ENCODE results near the gene IDE. TPM values are rescaled to one million over a fixed set of nuclear protein-coding genes. Genes with fewer than 3 reads are reported as not detected.
A peak's percentile ranks its signal among the peaks of the same experiment; 100 is the strongest.

Gene IDE
- total and polyA plus RNA-seq, 2 of the 13 experiments (the other 11 are each of a cell fraction or from before 2014, with no cell fraction given), result 16.1 to 52.1 TPM

GRCh38 chr10:92517034-92517655, 56.7 kb downstream of the IDE start:
- Histone ChIP-seq H3K79me2 (ENCODE audit: insufficient read depth, low read length) (no peaks in the 10 kb centered on the region), H3K36me3 (replicated peaks in 1 of 2; ENCODE audit: control insufficient read depth in 1 of 2, insufficient read depth in 2 of 2, low read length in 2 of 2) (peaks cover 0 to 11% of the 10 kb centered on the region in 2 experiments; a peak in 2 of 5 replicates), H3K4me2 (ENCODE audit: low read depth, low read length) (no peak overlapping the region), H3K9ac (ENCODE audit: insufficient read depth, low read depth, low read length) (no peak overlapping the region), H3K9me3 (ENCODE audit: low read length) (no peaks in the 10 kb centered on the region), H3K27me3 (ENCODE audit: control insufficient read depth in 1 of 2, insufficient read depth in 2 of 2, low read length in 2 of 2) (no peaks in the 10 kb centered on the region; a peak in 1 of 5 replicates), H3K4me1 (ENCODE audit: insufficient read depth, low read length) (no peaks in the 10 kb centered on the region), H3K27ac (ENCODE audit: extremely low read length, insufficient read depth, low read length) (no peak overlapping the region), H3K4me3 (replicated peaks in 1 of 3; ENCODE audit: insufficient read depth in 1 of 3, low read depth in 2 of 3, low read length in 3 of 3) (no peak overlapping the region), H4K20me1 (ENCODE audit: insufficient read depth, low read length) (no peaks in the 10 kb centered on the region; the same call in 1 of the 2 replicates), H2AFZ (ENCODE audit: low read length) (no peak overlapping the region)
- ATAC-seq, result peak; percentile 95
- intact Hi-C loops (cut with micrococcal nuclease; ENCODE audit: unreplicated experiment) (loop anchor here (1.0 to 10.0 kb wide), 4 partner anchors 57 to 365 kb away; partner anchors contain the start of genes HHEX and IDE), in situ Hi-C loops (cut with HindIII; ENCODE audit: extremely low pct_ligation_motif_present, low pct_unique_long_range_greater_than_20kb) (no loop called here)
- ChIA-PET CTCF (ENCODE audit: low intra/inter-chr PET ratio, low total read pairs) (interaction anchor here (0.7 to 2.4 kb wide), 2 partner anchors 57 to 363 kb away, joined by 5 to 38 read pairs; partner anchors contain the start of gene IDE), POLR2A (interaction anchor here (1.6 kb wide), 1 partner anchor 57 kb away, joined by 13 read pairs; the partner anchor contains the start of gene IDE)
- peak; percentile 66 for DNase-seq (ENCODE audit: low spot score)
- 46% methylated on average over 3 of the region's 3 CpGs for WGBS (ENCODE audit: low lambda C conversion rate)
- peak; percentile 28 for FAIRE-seq
- BruUV-seq (replicated peaks), result no TSS peak
- TF ChIP-seq TOE1 (CRISPR knock-in tag; IDR thresholded peaks at IDR 0.05) (no peak), NCOR1 (IDR thresholded peaks at IDR 0.05; ENCODE audit: borderline replicate concordance, low read length) (no peak), ZNF770 (CRISPR knock-in tag; IDR thresholded peaks at IDR 0.05) (peak; percentile 10; the same call in 1 of the 2 replicates), RERE (CRISPR knock-in tag; IDR thresholded peaks at IDR 0.05; ENCODE audit: low read depth) (no peak), ZSCAN20 (CRISPR knock-in tag; IDR thresholded peaks at IDR 0.05; ENCODE audit: borderline replicate concordance) (no peak), ASH2L (IDR thresholded peaks at IDR 0.05; ENCODE audit: insufficient read length, low read depth, low read length) (no peak), STAG1 (CRISPR knock-in tag; IDR thresholded peaks at IDR 0.05) (peak; percentile 54), CTCF (CRISPR knock-in tag; IDR thresholded peaks at IDR 0.05) (peak; percentile 77), TBX3 (IDR thresholded peaks at IDR 0.05; ENCODE audit: borderline replicate concordance) (no peak), ZNF441 (CRISPR knock-in tag; IDR thresholded peaks at IDR 0.05; ENCODE audit: borderline replicate concordance) (no peak), SAP130 (CRISPR knock-in tag; IDR thresholded peaks at IDR 0.05; ENCODE audit: low read depth) (peak; percentile 34; the same call in 1 of the 2 replicates), SMC3 (IDR thresholded peaks at IDR 0.05; ENCODE audit: low read length) (peak; percentile 81)

Data from HepG2 (cell line).